ENCODE results near the gene RNF38.
"Not testable (repeated sequence)": the region's sequence is repeated elsewhere in the genome, so short reads cannot be mapped to it uniquely, and the experiment has no call there.

The RNF38 gene

DNA sequence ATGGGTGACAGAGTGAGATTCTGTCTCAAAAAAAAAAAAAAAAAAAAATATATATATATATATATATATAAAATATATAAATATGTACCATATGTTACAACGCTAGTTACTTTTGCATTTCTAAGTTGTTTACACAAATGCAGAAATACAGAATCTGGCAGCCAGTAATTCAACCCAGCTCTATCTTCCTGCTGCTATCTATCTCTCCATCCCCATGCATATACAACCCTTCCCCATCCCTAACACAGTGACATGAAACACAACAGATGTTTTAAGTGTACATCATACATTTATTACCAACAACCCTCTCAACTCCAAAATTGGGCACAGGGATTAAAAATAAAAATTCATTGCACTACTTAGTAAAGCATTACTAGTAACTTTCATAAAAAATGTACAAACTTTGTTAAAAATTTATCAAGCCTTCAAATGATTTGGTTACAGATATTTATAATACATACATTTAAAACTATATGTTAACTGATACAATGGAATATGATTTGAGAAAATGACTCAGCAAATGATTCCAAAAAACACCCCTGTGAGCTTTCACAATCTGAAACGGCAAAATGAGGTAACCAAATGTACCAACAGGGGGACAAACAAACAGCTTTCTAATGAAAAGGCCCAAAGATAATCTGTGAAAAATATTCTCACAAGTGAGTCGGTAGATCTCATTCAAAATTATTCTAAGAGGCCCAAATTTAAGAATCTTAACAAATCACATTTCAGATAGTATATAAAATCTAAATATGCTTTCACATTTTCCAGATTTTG, 63.8 kb downstream of the RNF38 start:
- DNase-seq (ENCODE audit: low read depth, low spot score) = no peak

DNA sequence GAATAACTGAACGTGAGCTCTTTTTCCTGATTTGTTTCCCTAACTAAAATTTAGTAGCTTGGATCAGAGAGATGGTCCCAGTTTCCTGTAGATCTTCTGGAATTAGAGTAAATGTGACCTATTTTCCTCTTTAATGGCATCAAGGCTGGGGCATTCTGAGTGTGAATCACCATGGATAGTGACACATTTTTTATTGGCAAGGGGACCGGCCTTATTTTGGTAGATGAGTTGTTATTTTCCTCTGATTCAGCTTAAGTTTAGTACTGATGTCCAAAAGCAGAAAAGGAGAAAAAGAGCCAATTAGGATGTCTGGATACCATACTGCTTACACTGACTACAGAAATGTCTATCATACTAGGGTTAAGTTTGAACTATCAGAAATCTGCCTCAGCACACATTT, 68.1 kb downstream of the RNF38 start:
- no peak for DNase-seq (ENCODE audit: low read depth, low spot score)

DNA sequence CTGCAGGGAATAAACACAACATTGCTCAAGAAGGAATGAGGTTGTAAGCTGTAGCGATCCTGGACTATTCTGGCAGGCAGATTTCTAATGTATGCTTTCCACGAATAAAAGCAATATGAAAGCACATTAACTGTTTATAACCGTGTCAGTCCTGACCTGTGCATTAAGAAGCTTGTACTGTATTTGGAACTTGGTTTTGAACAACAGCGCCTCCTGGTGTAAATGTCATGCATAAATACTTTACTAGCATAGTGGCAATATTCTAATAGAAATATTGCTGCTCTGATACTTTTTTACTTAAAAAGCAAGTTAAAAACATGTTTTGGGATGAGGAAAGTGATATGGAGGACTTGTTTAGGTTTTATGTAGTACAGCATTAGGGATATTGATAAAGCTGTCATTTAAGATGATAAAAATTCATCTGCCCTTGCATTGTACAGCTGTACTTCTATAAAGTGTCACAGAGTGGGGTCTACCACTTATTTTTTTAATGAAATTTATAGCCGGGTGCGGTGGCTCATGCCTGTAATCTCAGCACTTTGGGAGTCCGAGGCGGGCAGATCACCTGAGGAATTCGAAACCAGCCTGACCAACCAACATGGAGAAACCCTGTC, 71.2 kb downstream of the RNF38 start:
- DNase-seq (ENCODE audit: low read depth, low spot score) = peak; percentile 55

DNA sequence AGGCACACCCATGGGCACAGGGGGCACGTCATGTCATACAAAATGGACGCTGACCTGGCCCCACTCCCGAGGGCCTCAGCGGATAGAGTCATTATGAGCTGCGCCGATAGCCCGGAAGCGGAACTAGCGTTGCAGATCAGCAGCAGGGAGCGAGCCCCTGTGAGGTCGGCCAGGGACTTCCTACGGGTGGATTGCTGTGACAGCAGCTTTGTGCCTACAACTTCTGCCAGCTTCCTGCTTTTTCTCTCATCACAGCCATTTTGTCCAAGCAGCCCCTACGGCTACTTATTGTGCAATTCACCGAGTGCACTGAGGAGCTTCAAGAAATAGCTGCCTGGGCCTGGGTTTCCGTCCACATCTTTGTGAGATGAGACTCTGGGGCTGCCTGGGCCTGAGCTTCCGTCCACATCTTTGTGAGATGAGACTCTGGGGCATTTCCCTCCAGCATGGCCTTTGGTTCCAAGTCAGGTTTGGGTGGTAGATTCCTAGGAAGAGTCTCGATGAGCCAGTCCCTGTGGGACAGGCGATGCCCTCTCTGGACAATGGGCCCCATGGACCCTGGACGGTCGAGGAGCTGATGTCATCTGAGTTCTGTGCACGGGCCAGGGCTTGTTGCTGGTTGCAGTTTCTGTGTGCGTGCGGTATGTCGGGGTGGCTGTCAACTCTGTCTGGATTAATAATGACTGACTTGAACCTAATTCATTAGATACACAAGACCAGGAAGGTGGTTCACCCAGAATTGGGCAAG, 74.8 kb downstream of the RNF38 start:
- no peak for DNase-seq (ENCODE audit: low read depth, low spot score)

DNA sequence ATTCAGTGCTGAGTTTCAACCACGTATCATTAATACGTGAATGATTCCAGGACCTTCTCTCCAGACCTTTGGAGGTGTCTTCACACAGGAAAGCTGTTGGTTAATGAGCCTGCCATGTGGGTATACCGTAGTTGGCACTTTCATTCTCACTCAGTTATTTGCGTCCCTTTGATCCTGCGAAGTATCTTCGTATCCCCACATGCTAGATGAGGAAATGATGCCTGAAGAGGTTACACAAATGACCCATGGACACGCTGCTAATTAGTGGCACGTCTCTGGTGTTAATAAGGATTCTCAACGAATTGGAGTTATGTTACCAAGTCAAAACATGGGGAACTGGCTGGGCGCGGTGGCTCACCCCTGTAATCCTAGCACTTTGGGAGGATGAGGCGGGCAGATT, 76.1 kb downstream of the RNF38 start:
- DNase-seq (ENCODE audit: low read depth, low spot score) = no peak

DNA sequence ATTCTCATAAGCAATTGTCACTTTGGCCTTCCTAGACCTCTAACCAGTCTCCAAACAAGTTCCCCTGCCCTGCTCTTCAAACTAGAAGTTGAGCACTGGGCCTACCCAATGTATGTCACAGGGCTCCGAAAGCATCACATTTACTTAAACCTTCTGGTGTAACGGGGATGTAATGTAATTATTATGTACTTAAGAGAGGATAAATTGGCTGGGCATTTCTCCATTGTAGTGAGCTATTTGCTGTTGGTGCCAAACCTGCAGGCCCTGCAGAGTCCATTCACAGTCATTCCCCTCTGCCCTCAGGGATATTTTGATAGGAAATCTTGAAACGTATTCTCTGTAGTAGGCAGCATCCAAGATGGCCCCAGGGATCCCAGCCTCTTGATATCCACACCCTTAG, 77.6 kb downstream of the RNF38 start:
- no peak for DNase-seq (ENCODE audit: low read depth, low spot score)

DNA sequence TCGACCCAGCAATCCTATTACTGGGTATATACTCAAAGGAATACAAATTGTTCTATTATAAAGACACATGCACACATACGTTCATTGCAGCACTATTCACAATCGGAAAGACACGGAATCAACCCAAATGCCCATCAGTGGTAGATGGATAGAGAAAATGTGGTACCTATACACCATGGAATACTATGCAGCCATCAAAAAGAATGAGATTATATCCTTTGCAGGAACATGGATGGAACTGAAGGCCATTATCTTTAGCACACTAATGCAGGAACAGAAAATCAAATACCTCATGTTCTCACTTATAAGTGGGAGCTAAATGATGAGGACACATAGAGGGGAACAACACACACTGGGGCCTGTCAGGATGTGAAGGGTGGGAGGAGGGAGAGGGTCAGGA, 78.2 kb downstream of the RNF38 start:
- DNase-seq (ENCODE audit: low read depth, low spot score) = not testable (repeated sequence)

DNA sequence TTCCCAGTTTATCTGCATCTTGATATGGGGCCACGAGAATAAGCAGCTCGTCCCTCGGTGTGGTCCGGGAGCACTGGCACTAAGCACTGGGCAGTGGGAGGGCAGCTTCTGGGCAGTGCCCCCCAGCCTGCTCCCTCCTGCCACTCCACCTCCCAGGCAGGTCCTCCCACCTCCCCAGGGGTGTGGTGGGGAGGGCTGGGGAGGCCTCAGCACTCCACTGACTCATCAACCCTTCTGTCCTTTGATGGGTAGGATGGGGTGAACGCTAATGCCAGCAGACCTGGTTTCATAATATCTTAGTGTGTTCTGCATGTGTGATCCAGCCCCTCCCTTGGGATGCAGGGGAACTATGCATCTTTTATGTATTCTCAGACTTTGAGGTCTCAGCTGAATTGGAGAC, 79.6 kb downstream of the RNF38 start:
- DNase-seq (ENCODE audit: low read depth, low spot score) = no peak

DNA sequence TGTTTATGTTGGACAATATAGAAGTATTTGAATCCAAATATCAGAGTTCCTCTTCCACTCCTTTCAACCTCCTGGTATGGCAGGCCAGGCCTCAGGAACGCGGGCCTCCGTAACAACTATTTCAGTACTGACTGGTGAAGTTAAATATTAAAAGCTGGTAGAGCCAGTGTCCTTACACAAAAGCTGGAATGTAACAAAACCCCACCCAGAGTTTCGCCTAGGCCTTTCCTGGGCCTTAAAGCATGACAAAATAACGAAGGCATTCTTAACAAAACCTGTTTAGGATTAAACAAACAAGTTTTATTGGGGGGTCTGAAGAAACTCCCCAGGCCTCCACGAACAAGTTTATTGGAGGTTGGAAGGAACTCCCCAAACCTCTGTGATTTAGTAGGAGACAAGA, 80.3 kb downstream of the RNF38 start:
- DNase-seq (ENCODE audit: low read depth, low spot score) = no peak

DNA sequence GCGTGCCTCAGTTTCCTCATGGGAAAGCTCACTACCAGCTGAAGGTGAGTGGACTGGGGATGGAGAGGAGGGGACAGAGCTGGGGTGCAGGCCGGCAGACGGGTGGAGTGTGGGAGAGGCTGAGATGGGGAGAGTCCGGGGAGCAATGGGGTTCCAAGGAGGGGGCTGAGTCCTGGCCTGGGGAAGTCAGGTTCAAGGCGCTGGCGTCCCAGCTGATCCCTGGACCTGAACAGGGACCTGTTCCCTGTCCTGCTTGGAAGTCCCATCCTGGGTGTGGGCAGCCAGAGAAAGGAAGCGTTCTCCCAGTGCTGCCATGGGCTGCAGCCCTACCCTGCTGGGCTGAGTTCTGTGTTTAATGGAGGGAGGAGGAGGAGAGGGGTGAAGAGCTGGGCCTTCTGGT, 80.9 kb downstream of the RNF38 start:
- DNase-seq (ENCODE audit: low read depth, low spot score) = no peak

DNA sequence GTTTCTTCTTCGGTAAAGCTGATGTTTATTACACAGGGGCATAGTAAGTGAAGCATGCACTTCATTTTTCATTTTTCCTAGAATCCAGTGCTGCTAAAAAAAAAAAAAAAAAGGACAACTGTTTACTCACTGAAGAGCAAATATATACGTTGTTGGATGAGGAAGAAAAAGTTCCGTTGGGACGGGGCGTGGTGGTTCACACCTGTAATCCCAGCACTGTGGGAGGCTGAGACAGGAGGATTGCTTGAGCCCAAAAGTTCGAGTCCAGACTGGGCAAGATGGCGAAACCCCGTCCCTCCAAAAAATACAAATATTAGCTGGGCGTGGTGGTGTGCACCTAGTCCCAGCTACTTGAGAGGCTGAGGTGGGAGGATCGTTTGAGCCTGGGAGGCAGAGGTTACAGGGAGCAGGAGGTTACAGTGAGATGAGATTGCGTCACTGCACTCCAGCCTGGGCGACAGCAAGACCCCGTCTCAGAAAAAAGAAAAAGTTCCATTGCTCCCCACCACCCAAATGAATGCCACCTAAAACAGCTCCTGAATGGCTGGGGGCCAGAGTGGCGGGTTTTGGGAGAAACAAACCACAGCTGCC, 81.8 kb downstream of the RNF38 start:
- DNase-seq (ENCODE audit: low read depth, low spot score) = no peak

DNA sequence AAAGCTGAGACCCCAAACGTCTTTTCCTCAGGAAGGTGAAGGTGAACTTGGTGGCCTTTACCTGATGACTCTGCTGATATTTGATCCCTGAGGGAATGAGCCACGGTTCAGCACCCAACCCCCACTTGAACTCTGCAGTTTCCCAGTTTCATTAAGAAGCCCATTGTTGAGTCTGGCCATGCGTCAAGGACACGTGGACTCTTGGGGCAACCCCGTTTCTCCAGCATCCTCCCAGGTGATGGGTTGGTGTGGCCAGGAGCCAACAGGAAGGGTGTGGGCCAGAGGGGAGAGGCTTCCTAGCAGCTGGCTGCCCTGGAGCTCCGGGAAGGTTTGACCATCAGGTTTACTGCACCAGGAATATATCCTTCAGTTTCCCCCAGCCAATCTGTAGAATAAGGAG, 82.3 kb downstream of the RNF38 start:
- DNase-seq (ENCODE audit: low read depth, low spot score) = no peak

DNA sequence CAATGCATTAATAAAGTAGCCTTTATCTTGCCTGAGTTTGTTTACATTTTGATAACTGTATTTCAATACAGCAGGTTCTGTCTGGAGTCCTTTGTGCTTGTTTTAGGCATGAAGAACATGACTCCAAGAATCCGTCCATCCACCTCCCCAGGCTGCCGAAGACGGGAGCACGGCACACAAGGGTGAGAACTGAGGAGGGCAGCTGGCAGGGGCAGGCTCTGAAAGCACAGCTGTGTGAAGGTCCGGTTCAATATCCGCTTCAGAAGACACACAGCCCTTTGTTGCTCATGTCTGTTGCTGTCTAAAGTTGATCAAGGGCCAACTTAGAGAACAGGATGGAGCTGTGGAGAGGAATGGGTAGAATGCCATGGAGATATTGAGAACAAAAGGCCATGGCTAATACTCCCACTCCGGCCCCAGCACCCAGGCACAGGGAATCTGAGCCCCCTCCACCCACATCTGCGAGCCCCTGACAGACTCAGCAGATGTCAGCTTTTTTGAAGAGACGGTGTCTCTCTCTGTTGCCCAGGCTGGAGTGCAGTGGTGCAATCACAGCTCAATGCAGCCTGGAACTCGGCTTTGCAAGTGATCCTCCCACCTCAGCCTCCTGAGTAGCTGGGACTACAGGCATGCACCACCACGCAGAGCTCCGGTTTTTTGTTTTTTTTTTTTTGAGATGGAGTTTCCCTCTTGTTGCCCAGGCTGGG, 83.3 kb downstream of the RNF38 start:
- no peak for DNase-seq (ENCODE audit: low read depth, low spot score)

DNA sequence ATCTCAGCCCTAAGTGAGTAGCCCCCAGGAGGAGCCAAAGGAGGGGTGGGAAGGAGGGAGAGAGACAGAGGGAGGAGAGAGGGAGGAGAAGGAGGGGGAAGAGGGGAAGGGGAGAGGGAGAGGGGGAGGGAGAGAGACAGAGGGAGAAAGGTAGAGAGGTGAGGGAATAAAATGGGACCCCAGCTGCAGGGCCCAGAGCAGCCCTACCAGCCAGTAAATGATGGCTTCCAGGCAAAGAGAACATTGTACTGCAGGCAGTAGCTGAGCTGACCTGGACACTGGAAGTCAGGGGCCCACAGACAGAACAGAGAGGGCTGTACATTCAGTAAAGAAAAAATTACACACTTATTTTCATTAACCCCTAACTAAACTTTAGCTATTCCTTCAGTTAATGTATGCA, 84.0 kb downstream of the RNF38 start:
- DNase-seq (ENCODE audit: low read depth, low spot score) = no peak

DNA sequence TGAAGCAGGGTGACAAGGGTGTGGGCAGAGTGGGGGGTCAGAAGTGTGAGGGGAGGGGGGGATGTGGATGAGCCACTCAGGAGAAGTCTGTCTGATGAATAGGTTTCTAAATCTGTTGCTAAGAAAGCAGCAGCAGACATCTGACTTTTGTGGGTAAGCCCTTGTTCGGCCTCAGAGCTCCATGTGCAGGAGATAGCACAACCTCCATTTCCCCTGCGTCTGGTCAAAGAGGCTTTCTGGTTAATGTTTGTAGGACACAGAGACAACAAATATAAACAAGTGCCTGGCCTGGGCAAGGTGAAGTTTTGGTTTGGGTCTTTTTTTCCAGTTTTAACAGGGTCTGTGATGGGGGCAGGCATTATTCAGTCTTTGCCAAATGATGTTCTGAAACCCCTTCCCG, 84.8 kb downstream of the RNF38 start:
- DNase-seq (ENCODE audit: low read depth, low spot score) = no peak

DNA sequence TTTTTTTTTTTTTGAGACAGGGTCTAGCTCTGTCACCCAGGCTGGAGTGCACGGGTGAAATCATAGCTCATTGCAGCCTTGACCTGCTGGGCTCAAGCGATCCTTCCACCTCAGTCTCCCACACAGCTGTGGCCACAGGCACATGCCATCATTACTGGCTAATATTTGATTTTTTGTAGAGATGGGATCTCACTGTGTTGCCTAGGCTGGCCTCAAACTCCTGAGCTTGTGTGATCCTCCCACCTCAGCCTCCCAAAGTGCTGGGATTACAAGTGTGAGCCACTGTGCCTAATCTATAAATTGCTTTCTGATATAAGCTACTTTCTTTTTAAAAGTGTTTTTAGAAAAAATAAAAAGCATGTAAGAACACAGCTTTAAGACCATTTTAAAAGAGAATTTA, 85.3 kb downstream of the RNF38 start:
- DNase-seq (ENCODE audit: low read depth, low spot score) = no peak

DNA sequence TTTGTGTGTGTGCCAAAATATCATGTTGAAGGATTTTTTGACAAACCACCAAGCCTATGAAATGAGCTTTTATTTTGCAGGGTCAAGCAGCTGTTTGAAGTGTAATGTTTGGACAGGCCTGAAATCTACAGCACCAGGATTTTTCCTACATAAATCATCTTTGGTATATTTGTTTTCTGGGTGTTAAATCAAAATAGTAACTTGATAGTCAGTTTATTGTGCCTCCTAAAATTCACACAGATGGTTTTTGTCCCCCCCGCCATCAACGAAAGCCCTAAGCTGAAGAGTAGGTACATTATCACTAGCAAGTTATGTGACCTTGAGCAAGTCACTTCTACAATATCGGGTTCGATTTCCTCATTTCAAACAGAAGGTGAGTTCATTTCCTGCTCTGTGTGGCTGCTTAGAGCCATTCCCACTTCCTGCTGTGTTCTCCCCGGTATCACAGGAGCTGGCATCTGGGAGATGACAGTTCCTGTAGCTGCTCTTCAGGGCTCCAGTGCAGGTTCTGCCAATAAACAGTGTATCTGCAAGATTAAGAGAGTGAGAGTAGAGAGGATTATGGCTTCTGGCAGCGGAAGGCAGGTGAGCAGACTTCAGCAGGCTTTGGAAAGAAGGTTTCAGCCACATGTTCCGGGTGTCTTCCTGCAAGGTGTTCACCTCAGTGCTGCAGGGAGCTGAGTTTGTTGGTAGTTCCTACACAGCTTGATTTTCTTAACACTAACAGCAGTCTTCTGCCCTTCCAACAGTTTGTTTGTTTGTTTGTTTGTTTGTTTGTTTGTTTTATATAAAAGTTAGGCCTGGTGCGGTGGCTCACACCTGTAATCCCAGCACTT, 93.4 kb downstream of the RNF38 start:
- peak; percentile 17 for DNase-seq (ENCODE audit: low read depth, low spot score)

DNA sequence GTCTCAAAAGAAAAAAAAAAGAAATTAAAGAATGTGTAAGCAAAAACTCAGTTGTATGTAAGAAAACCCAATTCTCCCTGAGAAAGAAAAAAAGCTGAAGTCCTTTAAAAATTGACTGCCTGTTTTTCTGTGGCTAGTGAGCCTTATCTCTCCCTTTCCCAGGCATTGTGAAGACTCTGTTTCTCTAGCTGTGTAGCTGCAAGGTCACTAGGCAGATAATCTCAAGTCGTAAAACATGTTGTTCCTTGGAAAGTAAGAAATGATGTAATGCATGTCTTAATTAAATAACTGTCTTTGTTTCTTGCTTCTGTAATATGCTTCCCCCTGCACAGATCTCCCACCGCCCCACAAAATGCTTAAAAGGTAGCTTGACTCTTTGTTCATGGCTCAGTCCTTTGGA, 95.7 kb downstream of the RNF38 start:
- DNase-seq (ENCODE audit: low read depth, low spot score) = not testable (repeated sequence)

DNA sequence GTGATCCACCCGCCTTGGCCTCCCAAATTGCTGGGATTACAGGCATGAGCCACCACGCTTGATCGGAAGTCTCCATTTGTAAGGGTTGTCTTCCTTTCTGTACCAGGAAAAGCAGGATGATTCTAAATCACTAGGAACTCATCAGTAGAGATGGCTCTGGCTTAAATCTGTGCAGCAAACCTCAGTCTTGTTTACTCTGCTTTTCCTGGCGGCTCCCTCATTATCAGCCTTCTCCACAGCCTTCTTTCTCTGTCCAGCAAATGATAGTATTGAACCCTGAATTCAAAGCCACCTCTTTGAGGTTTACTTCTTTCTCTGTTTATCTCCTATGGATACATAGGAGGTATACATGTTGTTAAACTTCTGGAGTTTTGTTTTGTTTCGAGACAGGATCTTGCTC, 98.8 kb downstream of the RNF38 start:
- no peak for DNase-seq (ENCODE audit: low read depth, low spot score)

DNA sequence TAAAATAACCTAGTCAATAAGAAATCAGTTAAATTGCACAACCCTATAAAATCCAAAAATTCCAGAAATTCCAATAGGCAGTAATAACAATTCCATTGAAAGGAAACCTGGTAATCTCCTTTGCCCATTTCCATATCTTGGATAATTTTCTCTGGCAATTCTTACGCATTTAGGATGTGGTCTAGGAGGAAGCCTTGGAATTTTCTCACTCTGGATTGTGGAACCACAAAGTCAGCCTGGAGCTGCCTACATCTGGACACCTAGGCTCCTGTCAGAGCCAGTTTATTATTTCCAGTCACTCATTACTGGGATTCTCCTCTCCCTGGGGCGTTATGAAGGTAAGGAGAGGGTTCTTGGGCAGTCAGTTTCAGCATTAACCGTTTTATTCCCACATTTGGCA, 101.5 kb downstream of the RNF38 start:
- no peak for DNase-seq (ENCODE audit: low read depth, low spot score)

DNA sequence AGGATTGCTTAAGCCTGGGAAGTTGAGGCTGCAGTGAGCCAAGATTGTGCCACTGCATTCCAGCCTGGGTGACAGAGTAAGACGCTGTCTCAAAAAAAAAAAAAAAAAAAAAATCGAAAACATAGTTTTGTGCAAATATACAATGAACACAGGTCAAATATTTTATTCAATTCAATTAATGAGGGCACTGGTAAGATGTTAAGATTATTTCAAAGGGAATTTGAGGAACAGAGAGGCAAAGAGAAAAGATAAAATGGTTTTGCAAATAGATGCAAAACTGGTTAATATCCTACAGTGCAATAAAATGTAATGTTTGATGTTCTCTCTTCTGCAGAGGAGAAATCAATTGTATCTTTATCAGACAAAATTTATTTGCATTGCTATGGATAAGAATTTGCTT, 102.3 kb downstream of the RNF38 start:
- DNase-seq (ENCODE audit: low read depth, low spot score) = no peak

All from smooth muscle cell of the brain vasculature (primary cell).